Liver (tissue), 3 donors: ENCODE results near the gene FKBP9.

Source experiments
- ATF3 ChIP-seq: IDR thresholded peaks from 2 replicates; pipeline ENCODE4 v1.6.1; 2016; ENCODE audit warnings: antibody characterized with exemption
- CTCF ChIP-seq: fragments of 150-350 bp; IDR thresholded peaks from 2 replicates; pipeline ENCODE4 v1.5.1; 2017; ENCODE audit warnings: improper control_type of control experiment, low read depth, low read length; ENCODE audit not compliant: missing input control
- GABPA ChIP-seq, 2 donors: IDR thresholded peaks in 1 of 2; conservative IDR thresholded peaks in 1 of 2; 2 replicates each; pipeline ENCODE4 v1.6.1; 2016; ENCODE audit warnings: antibody characterized with exemption in 2 of 2, mild to moderate bottlenecking in 1 of 2, moderate library complexity in 1 of 2
- JUND ChIP-seq, 2 donors: IDR thresholded peaks; 2 replicates each; pipeline ENCODE4 v1.6.1; 2016; ENCODE audit warnings: antibody characterized with exemption in 2 of 2
- MAX ChIP-seq: IDR thresholded peaks from 2 replicates; pipeline ENCODE4 v1.6.1; 2016; ENCODE audit warnings: antibody characterized with exemption
- REST ChIP-seq: IDR thresholded peaks from 2 replicates; pipeline ENCODE4 v1.6.1; 2016; ENCODE audit warnings: antibody characterized with exemption, mild to moderate bottlenecking
- RXRA ChIP-seq, 2 donors: IDR thresholded peaks; 2 replicates each; pipeline ENCODE4 v1.6.1; 2017 to 2018; ENCODE audit warnings: antibody characterized with exemption in 2 of 2, mild to moderate bottlenecking in 1 of 2
- SP1 ChIP-seq: IDR thresholded peaks from 2 replicates; pipeline ENCODE4 v1.6.1; 2018; ENCODE audit warnings: antibody characterized with exemption, mild to moderate bottlenecking
- TAF1 ChIP-seq: conservative IDR thresholded peaks from 2 replicates; pipeline ENCODE4 v1.6.1; 2016; ENCODE audit warnings: antibody characterized with exemption, mild to moderate bottlenecking
- YY1 ChIP-seq: IDR thresholded peaks from 2 replicates; pipeline ENCODE4 v1.6.1; 2016; ENCODE audit warnings: antibody characterized with exemption, mild to moderate bottlenecking
- donor health status: healthy.
- donor health status: healthy.

- TF ChIP-seq CTCF, result no peak
- no peak for TF ChIP-seq ATF3
- TF ChIP-seq GABPA (IDR thresholded peaks at IDR 0.05 in 1 of 2, conservative IDR thresholded peaks at IDR 0.05 in 1 of 2), result no peak
- no peak for TF ChIP-seq JUND (IDR thresholded peaks at IDR 0.05)
- no peak for TF ChIP-seq REST
- TF ChIP-seq SP1, result no peak
- TF ChIP-seq RXRA (IDR thresholded peaks at IDR 0.05), result no peak
- TF ChIP-seq MAX, result no peak
- TF ChIP-seq YY1, result no peak
- TF ChIP-seq TAF1, result no peak
Measured at GRCh38 chr7:33024189-33024757, 67.0 kb downstream of the FKBP9 start.
